Measurements from ENCODE around the gene GNG5.
A peak's percentile ranks its signal among the peaks of the same experiment; 100 is the strongest.
"Not testable (repeated sequence)": the region's sequence is repeated elsewhere in the genome, so short reads cannot be mapped to it uniquely, and the experiment has no call there.

The GNG5 gene

GRCh38 chr1:84506002-84506728 is at the start of gene GNG5, which contains the start of gene SPATA1:
TSS of gene GNG5 (minus strand) at chr1:84506581. CDS start at chr1:84506091, 490 bp downstream.
TSS of gene SPATA1 (plus strand) at chr1:84506386. CDS start at chr1:84516360, 9,974 bp downstream.
- FAIRE-seq, result peak; percentile 58

GRCh38 chr1:84550826-84551225 is 44.4 kb upstream of the GNG5 start:
- FAIRE-seq, result no peak

DNA sequence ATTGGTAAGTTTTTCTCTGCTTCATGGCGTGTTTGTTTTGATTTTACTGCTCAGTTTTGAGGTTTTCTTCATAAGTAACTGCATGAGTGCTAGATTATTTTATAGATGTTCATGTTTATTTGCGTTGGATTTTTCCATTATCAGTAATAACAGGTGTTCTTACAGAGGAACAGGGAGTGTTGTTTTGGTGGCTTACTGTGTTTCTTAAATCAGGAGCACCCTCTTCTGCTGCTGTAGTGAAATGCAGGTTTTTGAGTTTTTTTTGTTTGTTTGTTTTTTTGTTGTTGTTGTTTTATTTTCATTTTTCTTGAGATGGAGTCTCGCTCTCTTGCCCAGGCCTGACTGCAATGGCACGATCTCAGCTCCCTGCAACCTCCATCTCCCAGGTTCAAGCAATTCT is 35.3 kb upstream of the GNG5 start:
- FAIRE-seq, result peak; percentile 60

GRCh38 chr1:84540759-84541158 is 34.4 kb upstream of the GNG5 start:
- FAIRE-seq, result no peak

GRCh38 chr1:84539972-84540371 is 33.6 kb upstream of the GNG5 start:
- FAIRE-seq, result no peak

GRCh38 chr1:84538599-84538998 is 32.2 kb upstream of the GNG5 start:
- FAIRE-seq, result no peak

DNA sequence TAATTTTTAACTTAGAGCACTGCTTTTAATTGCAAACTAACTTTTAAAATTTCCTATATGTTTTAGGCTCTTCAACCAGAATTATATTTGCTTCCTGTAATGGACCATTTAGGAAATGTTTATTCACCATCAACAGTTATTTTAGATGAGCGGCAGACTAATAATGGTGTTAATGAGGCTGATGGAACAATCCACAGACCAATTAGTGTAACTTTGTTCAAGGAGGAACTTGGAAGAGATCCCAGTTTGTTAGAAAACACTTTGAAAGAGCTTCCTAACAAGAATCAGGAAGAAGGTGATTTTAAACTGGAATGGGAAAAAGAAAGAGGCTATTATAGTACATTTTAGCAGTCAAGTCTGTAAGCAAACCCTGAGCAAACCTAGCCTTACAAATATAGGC is 19.4 kb upstream of the GNG5 start:
- FAIRE-seq, result no peak

GRCh38 chr1:84524590-84524989 is 18.2 kb upstream of the GNG5 start:
- no peak for FAIRE-seq

DNA sequence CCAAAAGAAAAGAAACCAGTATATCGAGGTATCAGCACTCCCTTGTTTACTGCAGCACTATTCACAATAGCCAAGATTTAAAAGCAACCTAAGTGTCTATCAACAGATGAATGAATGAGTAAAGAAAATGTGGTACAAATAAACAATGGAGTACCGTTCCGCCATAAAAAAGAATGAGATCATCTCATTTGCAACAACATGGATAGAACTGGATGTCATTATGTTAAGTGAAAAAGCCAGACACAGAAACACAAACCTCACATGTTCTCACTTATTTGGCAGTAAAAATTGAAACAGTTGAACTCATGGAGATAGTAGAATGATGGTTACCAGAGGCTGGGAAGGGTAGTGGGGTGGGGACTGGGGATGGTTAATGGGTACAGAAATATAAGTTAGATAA is 4.3 kb upstream of the GNG5 start:
- no peak for FAIRE-seq

GRCh38 chr1:84510165-84510564 is 3.8 kb upstream of the GNG5 start:
- FAIRE-seq, result no peak

DNA sequence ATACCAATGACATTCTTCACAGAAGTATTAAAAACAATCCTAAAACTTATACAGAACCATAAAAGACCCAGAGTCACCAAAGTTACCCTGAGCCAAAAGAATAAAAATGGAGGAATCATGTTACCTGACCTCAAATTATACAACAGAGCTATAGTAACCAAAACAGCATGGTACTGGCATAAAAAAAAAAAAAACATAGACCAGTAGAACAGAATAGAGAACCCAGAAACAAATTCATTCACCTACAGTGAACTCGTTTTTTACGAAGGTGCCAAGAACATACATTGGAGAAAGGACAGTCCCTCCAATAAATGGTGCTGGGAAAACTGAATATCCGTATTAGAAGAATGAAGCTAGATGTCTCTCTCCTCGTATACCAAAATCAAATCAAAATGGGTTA is 2.6 kb upstream of the GNG5 start:
- no peak for FAIRE-seq

DNA sequence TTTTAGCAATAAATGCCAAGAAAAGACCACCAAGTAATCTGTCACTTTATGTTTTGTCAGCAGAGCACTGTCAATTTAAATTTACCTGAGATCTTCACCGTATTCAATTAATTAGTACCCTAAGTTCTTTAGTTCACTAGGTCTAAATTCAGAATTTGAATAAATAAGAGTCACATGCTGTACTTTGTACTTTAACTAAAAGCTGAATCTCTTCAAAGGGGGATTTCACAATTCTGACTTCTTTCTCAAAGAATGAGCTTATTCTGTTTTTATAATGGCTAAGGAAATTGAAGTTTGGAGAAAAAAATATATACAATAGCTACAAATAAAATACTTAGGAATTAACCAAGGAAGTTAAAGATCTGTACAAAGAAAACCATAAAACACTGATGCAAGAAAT is 2.1 kb upstream of the GNG5 start:
- FAIRE-seq, result no peak

GRCh38 chr1:84507887-84508286 is 1.5 kb upstream of the GNG5 start:
- not testable (repeated sequence) for FAIRE-seq

DNA sequence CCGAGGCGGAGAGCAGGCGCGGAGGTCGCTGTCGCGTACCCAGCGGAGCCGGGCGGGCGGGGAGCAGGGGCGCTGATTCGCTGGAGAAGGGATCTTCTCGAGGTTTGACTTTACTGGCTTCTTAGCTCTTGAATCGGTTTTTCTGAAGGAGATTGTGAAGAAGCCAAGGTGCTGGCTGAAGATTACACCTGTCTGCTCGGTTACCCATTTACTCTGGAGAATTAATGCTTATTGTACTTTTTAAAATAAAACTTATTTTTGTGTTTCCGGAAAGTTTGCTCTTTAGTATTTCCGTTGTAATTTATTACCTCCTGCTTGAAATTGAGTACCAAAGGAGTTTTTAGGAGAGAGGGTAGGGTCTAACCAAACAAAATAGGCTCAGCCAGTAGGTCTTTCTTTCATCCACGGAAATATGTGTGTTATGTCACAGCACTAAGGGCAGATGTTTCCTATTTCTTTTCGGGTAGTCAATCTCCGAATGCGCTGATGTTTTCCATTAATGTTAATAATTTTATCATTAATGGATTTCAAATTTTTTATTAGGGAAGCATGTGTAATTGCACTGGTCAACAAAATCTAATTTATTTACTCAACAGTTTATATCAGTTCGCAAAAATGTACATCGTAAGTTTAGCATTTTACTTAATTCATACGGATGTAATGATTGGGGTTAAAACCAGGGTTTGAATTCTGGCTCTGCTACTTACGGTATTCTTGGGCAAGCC is 510 bp upstream of the GNG5 start:
- no peak for FAIRE-seq

DNA sequence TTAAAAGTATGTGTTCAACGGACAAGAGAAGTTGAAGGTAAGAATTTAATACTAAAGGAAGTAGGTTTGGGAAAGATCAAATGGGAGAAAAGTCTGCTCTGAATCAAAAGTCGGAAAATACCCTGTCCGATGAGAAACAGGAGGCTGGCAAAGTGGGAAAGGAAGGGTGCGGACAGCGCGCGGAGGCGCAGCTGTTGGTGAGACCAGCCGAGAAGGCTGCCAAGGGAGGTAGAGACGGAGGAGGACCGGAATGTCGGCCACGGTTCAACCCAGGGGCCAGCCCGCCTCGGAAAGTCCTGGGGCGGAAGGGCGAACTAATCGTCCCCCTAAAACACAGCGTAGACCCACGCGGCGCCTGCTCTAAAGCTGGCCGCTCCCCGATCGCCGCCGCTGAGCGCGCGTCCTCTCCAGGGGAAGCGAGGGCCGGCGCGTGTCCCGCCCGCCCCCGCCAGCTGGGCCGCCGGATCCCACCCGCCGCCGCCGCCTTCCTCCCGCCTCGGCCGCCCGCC is 834 bp downstream of the GNG5 start:
- no peak for FAIRE-seq

GRCh38 chr1:84504580-84505492 is 1.5 kb downstream of the GNG5 start:
- FAIRE-seq, result no peak

GRCh38 chr1:84502927-84503326 is 3.5 kb downstream of the GNG5 start:
- FAIRE-seq, result no peak

DNA sequence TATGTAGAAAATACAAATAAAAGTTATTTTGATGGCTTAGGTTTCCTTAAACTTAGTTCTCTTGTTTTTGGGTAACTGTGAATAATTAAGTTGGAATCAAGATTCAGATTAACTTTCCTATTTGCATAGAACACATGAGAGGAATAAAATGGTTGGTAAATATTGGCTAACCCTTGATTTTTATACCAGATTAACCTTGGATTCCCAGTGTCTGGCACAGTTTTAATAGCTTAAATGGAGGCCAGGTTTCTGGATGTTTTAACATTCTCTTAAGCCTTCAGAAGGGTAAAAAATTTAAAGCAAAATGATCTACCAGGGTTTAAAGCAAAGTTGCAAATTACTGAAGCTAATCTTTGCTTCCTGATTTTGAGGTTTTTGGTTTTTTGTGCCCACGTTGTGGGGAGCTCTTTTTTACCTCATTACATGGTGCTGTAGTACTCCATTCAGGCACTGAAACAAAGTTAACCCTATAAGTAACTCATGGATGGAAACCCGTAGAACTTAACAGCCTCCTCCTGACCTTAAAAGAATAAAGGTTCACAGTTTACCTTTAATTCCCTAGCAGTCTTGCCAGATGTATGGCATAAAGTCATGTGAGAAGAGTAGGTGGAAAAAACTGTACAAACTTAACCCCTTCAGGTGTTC is 8.6 kb downstream of the GNG5 start:
- no peak for FAIRE-seq

DNA sequence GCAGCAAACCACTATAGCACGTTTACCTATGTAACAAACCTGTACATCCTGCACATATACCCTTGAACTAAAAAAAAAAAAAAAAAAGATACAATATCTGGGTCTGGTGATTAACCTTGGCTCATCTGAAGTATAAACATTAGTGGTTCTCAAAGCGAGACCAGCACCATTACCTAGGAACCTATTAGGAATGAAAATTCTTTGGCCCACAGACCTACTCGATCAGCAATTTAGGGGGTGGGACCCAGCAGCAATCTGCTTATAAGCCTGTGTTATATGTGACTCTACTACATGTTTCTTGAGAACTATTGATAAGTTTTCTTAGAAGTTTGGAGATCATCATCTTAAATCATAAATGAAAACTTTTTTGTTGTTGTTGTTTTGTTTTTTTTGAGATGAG is 9.9 kb downstream of the GNG5 start:
- no peak for FAIRE-seq

- no peak for FAIRE-seq
Observed at GRCh38 chr1:84493747-84494146, 12.6 kb downstream of the GNG5 start.

GRCh38 chr1:84492726-84493125 is 13.7 kb downstream of the GNG5 start:
- FAIRE-seq, result no peak

GRCh38 chr1:84489766-84490165 is 16.6 kb downstream of the GNG5 start:
- FAIRE-seq, result no peak

- no peak for FAIRE-seq
Observed at GRCh38 chr1:84488107-84488506, 18.3 kb downstream of the GNG5 start.

Data from G401.6 (cell line).